Measurements from ENCODE around the gene TFCP2.

Gene TFCP2

DNA sequence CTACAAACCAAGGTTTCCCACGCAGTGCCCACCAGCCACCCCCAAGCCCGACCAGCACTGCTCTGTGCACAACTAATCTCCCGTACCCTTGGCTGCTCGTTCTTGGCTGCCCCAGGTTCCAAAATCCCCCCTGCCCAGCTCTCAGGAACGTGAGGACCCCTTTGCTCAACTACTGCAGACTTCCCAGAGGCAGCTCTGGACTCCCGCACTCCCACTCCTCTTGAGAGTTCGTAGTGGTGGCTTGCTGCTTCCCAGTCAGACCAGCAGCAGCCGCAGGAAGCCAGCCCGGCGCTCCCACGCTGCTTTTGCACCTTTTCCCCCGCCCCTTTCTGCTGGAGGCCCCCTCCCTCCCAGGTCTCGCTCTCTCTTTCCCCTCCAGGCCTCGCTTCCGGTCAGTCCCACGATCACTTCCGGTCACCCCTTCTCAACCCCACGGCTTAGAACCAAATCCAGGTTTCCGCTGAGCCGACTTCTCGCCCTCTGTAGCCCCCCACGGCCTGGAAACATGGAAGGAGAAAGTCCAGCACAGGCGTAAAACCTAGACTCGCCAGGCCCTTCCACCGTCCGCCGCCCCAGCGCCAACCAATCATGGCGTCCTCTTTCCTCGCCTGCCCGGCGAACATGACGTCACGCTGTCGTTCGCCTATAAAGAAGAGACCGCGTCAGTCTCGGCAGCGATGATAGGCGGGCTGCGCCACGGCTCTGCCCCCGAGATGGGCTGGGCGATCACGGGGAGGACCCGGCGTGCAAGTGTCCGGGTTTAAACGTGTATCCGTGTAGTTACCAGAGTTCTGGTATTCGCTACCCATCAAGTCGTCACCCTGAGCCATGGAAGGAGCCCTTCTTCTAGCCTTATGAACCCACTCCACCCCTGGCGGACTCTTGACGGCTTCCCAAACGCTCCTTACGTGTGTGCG is at the start of gene TFCP2 (continued):
- TF ChIP-seq, protein P1, sequence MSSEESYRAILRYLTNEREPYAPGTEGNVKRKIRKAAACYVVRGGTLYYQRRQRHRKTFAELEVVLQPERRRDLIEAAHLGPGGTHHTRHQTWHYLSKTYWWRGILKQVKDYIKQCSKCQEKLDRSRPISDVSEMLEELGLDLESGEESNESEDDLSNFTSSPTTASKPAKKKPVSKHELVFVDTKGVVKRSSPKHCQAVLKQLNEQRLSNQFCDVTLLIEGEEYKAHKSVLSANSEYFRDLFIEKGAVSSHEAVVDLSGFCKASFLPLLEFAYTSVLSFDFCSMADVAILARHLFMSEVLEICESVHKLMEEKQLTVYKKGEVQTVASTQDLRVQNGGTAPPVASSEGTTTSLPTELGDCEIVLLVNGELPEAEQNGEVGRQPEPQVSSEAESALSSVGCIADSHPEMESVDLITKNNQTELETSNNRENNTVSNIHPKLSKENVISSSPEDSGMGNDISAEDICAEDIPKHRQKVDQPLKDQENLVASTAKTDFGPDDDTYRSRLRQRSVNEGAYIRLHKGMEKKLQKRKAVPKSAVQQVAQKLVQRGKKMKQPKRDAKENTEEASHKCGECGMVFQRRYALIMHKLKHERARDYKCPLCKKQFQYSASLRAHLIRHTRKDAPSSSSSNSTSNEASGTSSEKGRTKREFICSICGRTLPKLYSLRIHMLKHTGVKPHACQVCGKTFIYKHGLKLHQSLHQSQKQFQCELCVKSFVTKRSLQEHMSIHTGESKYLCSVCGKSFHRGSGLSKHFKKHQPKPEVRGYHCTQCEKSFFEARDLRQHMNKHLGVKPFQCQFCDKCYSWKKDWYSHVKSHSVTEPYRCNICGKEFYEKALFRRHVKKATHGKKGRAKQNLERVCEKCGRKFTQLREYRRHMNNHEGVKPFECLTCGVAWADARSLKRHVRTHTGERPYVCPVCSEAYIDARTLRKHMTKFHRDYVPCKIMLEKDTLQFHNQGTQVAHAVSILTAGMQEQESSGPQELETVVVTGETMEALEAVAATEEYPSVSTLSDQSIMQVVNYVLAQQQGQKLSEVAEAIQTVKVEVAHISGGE (tag by site-specific recombination; conservative IDR thresholded peaks at IDR 0.05; ENCODE audit: low read depth): peak; percentile 97
- TF ChIP-seq ZNF214 (tag by site-specific recombination; IDR thresholded peaks at IDR 0.05; ENCODE audit: borderline replicate concordance): no peak
- TF ChIP-seq, protein P2, sequence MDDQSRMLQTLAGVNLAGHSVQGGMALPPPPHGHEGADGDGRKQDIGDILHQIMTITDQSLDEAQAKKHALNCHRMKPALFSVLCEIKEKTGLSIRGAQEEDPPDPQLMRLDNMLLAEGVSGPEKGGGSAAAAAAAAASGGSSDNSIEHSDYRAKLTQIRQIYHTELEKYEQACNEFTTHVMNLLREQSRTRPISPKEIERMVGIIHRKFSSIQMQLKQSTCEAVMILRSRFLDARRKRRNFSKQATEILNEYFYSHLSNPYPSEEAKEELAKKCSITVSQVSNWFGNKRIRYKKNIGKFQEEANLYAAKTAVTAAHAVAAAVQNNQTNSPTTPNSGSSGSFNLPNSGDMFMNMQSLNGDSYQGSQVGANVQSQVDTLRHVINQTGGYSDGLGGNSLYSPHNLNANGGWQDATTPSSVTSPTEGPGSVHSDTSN (CRISPR knock-in tag; IDR thresholded peaks at IDR 0.05): 0 out of 2 replicates have a peak, but pooled peaks have one; percentile 20
- TF ChIP-seq ZSCAN23 (tag by site-specific recombination; IDR thresholded peaks at IDR 0.05): peak; percentile 75; the same call in 1 of the 2 replicates
- TF ChIP-seq ZNF747 (tag by site-specific recombination; IDR thresholded peaks at IDR 0.05): no peak
- TF ChIP-seq, protein P3, sequence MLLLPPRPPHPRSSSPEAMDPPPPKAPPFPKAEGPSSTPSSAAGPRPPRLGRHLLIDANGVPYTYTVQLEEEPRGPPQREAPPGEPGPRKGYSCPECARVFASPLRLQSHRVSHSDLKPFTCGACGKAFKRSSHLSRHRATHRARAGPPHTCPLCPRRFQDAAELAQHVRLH (tag by site-specific recombination; IDR thresholded peaks at IDR 0.05): peak; percentile 100
- no peak for TF ChIP-seq ZNF121 (tag by site-specific recombination; IDR thresholded peaks at IDR 0.05)
- TF ChIP-seq, protein P4, sequence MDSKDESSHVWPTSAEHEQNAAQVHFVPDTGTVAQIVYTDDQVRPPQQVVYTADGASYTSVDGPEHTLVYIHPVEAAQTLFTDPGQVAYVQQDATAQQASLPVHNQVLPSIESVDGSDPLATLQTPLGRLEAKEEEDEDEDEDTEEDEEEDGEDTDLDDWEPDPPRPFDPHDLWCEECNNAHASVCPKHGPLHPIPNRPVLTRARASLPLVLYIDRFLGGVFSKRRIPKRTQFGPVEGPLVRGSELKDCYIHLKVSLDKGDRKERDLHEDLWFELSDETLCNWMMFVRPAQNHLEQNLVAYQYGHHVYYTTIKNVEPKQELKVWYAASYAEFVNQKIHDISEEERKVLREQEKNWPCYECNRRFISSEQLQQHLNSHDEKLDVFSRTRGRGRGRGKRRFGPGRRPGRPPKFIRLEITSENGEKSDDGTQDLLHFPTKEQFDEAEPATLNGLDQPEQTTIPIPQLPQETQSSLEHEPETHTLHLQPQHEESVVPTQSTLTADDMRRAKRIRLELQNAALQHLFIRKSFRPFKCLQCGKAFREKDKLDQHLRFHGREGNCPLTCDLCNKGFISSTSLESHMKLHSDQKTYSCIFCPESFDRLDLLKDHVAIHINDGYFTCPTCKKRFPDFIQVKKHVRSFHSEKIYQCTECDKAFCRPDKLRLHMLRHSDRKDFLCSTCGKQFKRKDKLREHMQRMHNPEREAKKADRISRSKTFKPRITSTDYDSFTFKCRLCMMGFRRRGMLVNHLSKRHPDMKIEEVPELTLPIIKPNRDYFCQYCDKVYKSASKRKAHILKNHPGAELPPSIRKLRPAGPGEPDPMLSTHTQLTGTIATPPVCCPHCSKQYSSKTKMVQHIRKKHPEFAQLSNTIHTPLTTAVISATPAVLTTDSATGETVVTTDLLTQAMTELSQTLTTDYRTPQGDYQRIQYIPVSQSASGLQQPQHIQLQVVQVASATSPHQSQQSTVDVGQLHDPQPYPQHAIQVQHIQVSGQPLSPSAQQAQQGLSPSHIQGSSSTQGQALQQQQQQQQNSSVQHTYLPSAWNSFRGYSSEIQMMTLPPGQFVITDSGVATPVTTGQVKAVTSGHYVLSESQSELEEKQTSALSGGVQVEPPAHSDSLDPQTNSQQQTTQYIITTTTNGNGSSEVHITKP (tag by site-specific recombination; IDR thresholded peaks at IDR 0.05): peak; percentile 91
- peak; percentile 100 for TF ChIP-seq ZNF335 (tag by site-specific recombination; conservative IDR thresholded peaks at IDR 0.05)
- peak; percentile 87 for TF ChIP-seq EGR2 (tag by site-specific recombination; IDR thresholded peaks at IDR 0.05; ENCODE audit: low read depth)
- peak; percentile 98 for TF ChIP-seq ZNF366 (tag by site-specific recombination; conservative IDR thresholded peaks at IDR 0.05)
- peak; percentile 100 for TF ChIP-seq ZNF629 (tag by site-specific recombination; IDR thresholded peaks at IDR 0.05)
- TF ChIP-seq, protein P5, sequence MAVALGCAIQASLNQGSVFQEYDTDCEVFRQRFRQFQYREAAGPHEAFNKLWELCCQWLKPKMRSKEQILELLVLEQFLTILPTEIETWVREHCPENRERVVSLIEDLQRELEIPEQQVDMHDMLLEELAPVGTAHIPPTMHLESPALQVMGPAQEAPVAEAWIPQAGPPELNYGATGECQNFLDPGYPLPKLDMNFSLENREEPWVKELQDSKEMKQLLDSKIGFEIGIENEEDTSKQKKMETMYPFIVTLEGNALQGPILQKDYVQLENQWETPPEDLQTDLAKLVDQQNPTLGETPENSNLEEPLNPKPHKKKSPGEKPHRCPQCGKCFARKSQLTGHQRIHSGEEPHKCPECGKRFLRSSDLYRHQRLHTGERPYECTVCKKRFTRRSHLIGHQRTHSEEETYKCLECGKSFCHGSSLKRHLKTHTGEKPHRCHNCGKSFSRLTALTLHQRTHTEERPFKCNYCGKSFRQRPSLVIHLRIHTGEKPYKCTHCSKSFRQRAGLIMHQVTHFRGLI (tag by site-specific recombination; IDR thresholded peaks at IDR 0.05): peak; percentile 50; the same call in 1 of the 2 replicates
- no peak for TF ChIP-seq ZNF510 (tag by site-specific recombination; IDR thresholded peaks at IDR 0.05; ENCODE audit: insufficient replicate concordance)
- peak; percentile 99 for TF ChIP-seq SP2 (tag by site-specific recombination; IDR thresholded peaks at IDR 0.05)
- TF ChIP-seq, protein P6, sequence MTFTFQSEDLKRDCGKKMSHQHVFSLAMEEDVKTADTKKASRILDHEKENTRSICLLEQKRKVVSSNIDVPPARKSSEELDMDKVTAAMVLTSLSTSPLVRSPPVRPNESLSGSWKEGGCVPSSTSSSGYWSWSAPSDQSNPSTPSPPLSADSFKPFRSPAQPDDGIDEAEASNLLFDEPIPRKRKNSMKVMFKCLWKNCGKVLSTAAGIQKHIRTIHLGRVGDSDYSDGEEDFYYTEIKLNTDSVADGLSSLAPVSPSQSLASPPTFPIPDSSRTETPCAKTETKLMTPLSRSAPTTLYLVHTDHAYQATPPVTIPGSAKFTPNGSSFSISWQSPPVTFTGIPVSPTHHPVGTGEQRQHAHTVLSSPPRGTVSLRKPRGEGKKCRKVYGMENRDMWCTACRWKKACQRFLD (tag by site-specific recombination; IDR thresholded peaks at IDR 0.05): no peak
- TF ChIP-seq ZNF292 (tag by site-specific recombination; IDR thresholded peaks at IDR 0.05; ENCODE audit: borderline replicate concordance, low read depth): no peak
- TF ChIP-seq YY1 (tag by site-specific recombination; IDR thresholded peaks at IDR 0.05): peak; percentile 91; the same call in 1 of the 2 replicates
- no peak for TF ChIP-seq ZNF174 (tag by site-specific recombination; IDR thresholded peaks at IDR 0.05)
- no peak for TF ChIP-seq ZNF623 (tag by site-specific recombination; IDR thresholded peaks at IDR 0.05)
